HG03565 (cell line): ENCODE measurements around the gene HRAS.
"Not testable (repeated sequence)": the region's sequence is repeated elsewhere in the genome, so short reads cannot be mapped to it uniquely, and the experiment has no call there.

Source experiments
- ATAC-seq: cut with Tn5 transposase; IDR thresholded peaks from one replicate; pipeline ENCODE4 v1.9.1; 2021; ENCODE audit warnings: mild to moderate bottlenecking, moderate library complexity; ENCODE audit not compliant: unreplicated experiment

HRAS gene

DNA sequence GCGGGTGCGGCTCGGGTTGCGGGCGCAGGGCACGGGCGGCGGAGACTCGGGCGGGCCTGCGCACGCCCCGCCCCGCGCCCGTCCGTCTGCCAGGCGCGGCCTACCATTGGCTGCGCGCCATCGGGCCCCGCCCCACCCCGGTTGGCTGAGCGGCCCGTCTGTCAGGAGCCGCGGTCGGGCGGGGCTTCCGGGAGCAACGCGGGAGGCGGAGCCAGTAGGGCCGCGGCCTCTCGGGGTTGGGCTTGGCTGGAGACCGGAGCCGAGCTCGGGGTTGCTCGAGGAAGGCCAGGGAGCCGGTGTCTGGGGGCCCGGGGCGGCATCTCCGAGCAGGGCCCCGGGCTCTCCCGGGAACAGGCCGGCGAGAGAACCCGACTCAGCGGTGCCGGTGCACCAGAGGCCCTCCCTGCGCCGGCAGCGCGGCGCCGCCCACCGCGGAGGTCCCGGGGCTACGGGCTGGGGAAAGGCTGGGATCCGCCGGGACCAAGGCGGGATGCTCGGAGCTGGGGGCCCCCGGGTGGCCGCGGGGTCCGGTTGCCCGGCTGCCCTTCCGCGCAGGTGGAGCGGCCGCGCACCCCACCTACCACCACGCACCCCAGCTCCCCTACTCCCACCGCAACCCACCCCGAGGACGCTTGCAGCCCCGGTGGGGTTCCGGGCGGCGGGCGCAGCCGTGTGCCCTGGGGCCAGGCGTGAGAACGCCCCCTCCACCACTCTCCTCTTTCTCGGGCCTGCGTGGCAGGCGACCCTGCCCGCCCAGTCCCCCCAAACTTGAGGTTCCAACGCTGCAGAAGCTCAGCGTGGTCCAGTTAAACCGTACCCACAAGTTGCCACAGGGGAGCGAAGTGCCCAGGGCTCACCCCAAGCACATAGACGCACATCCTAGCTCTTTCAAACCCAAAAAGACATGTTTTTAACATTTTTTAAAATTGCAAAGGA, at the start of gene HRAS:
TSS of gene HRAS (minus strand) at position 58 of the 936 bp plus-strand sequence.
- ATAC-seq = peak; percentile 61

DNA sequence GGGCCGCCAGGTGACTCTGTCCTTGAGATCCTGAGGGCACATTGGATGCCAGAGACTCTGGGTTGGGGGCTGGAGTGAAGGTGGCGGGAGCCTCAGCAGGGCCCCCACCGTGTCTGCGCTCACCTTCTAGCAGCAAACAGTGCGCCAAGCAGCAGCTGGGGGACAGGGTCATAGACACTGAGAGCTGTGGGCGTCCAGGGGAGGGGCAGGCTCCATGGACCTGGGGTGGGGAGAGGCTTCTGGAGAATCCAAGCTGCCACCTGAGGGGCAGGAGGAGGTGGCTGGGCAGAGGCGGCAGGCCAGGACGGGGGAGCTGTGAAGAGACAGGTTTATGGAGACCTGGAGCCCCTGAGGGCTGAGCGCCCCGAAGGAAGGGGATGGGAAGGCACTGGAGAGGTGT, 48.9 kb upstream of the HRAS start:
- ATAC-seq = no peak

DNA sequence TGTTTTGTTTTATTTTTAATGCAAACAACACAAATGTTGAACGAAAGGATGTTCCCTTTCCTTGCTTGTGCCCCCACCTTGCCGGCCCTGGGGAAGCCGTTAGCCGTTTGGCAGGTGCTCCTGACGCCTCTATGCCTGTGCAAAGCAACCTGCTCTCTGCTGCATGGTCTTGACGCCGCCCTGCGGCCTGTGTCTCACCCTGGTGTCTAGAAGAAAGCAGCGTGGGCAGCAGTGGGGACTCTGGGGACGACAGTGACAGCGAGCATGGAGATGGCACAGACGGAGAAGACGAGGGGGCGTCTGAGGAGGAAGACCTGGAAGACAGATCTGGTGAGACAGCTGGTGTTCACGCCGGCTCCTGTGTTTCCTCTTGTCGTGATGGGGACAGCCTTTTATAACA, 46.4 kb upstream of the HRAS start:
- no peak for ATAC-seq

DNA sequence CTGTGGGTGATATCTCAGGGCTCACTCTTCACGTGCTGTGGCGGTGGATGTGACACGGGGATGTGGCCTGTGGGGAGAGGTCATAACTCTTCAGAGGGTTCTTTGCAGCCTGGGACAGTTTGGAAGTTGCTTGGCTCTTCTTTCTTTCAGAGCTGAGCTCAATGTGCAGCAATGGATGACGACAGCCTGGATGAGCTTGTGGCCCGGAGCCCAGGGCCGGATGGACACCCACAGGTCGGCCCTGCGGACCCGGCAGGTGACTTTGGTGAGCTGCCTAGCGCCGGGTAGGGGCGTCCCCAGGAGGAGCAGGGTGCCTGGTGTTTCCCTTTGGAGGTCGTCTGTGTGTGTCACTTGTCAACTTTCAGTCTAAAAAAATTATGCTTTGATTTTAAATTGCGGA, 46.0 kb upstream of the HRAS start:
- ATAC-seq = no peak

DNA sequence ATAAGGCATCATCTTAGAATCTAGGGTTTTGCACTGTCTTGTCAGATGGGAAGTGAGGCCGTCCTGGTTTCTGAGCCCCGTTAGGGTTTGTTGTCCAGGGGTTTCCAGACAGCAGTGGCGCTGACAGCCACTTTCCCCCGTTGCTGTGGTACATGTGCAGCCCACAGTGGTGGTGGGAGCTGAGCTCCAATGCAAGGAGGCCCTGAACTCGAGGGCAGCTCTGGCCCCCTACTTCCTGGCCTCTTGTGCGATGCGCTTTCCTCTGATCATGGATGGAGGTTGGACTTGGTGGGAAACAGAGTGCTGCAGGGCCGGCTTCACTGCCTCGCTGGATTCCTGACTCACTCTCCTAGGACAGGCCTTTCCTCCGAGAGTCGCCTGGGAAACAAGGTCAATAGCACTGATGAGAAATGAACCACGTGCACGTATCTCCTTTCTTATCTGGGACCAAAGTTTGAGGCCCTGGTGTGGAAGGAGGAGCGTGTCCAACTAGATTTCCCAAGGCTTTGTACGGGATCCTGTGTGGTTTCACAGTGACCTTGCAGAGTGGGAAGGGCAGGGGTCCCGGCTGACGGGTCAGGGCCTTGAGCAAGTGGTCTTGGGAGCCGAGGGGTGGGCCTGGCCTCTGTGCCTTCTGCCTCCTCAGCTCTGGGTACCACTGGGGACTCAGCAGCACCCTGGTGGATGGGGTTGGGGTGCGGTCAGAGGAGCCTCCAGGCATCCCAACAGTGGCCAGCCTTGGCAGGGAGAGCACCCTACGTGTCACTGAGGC, 44.6 kb upstream of the HRAS start:
- no peak for ATAC-seq

DNA sequence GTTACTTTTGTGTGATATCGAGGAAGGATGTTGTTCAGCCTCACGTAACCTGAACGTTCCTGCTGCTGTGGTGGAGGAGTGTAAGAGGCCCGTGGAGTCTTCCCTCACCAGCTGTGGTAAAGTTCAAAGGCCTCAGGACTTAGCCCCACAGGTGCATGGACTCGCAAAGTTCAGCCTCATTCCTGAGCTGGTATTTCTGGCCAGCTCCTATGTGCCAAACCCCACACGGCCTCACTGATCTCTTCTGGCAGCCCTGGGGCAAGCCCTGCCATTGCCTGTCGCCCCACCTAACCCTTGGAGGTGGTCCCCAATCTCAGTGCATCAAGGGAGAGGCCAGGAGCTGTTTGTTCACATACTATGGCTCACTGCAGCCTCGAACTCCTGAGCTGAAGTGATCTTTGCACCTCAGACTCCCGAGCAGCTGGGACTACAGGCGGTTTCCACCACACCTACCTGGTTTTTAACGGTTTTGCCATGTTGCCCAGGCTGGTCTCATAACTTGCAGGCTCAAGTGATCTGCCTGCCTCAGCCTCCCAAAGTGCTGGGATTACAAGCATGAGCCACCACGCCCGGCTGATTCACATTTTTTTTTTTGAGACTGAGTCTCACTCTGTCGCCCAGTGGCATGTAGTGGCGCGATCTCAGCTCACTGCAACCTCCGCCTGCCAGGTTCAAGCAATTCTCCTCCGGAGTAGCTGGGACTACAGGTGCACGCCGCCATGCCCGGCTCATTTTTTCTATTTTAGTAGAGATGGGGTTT, 43.1 kb upstream of the HRAS start:
- ATAC-seq = no peak

DNA sequence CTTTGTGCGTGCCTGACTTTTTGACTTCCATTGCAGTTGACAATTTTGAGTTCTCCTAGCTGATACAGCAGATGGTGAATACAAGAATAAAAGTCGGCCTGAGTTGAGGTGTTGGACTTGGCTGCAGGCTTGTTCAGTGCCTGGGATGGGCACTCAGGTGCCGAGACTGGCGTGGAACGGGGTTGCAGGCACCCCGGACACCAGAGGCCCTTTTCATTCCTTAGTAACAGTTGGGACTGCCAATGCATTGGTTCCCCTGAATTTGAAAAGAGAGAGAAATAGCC, 42.2 kb upstream of the HRAS start:
- ATAC-seq = no peak

DNA sequence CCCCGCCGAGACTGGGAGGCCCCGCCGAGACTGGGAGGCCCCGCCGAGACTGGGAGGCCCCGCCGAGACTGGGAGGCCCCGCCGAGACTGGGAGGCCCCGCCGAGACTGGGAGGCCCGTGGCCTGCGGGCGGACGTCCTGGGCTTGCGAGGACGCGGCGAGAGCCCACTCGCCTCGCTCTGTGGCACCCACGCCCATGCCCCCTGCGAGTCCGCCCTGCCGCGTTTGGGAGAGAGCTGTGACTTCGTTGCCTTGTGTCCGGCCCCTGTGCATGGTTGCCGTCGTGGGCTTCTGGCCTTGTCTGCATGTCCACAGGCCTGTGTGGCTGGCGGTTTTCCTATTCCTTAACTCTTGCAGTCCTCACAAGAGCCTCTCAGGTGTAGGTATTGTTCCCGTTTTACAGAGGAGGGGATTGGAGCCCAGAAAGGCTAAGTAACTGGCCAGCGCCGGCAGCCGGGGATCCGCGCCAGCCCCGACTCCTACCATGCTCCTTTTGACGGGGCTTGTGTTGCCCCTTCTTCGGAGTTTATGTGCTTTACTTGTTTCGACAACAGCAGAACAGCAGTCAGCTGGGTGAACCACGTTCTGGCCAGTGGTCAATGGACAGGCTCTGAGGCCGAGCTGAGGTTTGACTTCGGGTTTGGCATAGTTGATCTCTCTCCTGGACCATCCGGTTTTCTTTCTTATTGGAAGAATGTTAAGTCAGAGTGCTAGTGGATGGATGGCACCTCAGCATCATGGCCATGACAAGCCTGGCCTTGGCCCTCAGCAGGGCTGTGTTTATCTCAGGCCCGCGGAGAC, 41.6 kb upstream of the HRAS start:
- ATAC-seq = no peak

DNA sequence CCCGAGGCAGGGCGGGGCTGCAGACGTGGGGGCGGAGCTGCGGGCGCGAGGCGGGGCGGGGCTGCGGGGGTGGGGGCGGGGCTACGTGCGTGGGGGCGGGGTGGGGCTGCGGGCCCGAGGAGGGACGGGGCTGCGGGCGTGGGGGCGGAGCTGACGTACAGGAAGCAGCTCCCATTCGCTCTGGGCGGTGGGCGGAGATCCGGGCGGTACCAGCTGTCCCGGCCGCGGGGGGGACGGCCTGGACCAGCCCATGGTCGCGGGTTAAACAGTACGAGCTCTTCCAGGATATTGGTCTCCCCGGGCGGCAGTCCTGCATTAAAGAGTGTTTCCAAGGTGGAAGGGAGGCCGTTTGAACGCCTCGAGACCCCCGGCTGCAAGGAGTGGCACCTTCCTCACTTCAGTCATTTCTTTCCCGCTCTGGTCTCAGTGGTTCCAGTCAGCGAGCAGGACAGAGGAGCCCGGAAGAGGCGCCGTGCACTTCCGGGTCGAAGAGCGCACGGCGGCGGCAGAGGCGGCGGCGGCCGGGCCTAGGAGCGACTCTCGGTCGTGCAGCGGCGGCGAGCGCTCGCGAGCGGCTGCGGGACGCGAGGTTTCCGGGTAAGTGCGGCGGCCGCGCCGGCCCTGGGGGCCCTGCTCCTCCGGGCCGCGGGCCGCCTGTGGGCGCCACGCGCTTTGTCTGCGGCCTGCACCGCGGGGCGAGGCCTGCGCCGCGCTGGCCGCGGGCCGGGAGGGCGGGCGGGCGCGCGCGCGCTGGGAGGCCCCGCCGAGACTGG, 40.8 kb upstream of the HRAS start, which contains the start of gene PHRF1:
TSS of gene PHRF1 (plus strand) at position 475 of the 773 bp plus-strand sequence. CDS start 5,043 bp downstream, outside the sequence.
- ATAC-seq = peak; percentile 68

DNA sequence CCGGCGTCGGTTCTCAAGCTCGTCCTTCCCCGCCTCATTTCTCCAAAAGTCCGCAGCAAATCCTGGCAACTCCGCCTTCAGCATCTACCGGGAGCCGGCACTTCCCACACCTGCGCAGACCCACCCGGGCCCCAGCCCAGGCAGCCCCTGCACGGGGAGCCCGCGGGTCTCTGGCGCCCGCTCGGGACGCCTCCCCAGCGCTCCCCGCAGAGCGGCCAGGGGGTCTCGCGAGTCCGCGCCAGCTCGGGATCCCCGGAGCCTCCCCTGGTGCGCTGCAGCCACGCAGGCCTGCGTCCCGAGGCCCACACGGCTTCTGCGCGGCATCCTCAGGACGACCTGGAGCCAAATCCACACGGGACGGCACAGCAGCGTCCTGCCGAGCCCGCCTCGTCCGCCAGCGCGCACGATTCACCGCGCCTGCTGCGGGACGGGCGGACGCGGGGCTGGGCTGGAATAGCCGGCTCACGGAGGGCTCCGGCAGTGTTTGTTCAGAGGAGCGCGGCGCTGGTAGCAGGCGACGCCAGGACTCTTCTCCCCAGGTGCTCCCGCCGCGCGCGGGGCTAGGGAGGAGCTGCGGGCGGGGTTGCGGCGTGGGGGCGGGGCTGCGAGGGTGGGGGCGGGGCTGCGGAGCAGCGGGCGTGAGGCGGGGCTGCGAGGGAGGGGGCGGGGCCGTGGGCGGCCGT, 40.1 kb upstream of the HRAS start:
- ATAC-seq = peak; percentile 26

DNA sequence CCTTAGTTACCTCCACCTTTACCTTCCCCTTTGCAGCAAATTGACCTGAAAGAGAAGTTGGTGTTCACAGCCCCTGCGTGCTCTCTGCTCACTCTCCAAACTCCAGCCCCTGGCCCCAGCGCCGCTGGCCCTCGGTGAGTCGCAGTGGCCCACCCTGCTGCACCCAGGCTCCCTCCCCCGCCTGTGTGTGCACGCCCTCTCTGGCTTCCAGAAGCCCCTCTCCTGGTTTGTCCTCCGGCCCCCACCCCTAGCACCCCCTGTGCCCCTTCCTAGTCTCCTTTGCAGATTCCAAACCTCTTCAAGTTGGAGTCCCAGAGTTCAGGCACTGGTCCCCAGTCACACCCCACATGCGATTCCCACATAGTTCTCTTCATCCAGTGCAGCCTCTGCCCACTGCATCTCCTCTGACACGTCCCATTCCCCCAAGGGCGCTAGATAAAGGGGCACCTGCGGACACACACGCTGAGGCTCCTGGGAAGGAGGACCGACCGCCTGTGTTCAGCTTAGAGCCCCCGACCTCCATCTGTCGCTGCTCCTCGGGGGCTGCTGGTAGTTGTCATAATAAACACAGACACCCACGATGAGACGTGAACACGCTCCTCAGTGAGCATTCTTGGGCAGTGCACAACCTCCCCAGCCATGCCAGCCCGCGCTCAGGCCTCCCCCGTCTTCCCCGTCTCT, 39.4 kb upstream of the HRAS start:
- no peak for ATAC-seq

DNA sequence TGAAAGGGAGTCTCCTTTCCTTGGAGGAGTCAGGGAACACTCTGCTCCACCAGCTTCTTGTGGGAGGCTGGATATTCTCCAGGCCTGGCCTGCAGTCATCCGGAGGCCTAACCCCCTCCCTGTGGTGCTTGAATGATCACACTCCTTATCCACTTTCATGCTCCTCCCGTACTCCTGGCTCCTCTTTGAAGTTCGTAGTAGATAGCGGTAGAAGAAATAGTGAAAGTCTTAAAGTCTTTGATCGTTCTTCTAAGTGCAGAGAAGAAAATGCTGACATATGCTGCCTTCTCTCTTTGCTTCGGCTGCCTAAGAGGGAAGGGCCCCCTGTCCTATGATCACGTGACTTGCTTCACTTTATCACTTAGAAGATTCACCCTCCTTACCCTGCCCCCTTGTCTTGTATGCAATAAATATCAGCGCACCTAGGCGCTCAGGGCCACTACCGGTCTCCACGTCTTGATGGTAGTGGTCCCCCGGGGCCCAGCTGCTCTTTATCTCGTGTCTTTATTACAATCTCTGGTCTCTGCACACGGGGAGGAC, 38.7 kb upstream of the HRAS start:
- not testable (repeated sequence) for ATAC-seq

DNA sequence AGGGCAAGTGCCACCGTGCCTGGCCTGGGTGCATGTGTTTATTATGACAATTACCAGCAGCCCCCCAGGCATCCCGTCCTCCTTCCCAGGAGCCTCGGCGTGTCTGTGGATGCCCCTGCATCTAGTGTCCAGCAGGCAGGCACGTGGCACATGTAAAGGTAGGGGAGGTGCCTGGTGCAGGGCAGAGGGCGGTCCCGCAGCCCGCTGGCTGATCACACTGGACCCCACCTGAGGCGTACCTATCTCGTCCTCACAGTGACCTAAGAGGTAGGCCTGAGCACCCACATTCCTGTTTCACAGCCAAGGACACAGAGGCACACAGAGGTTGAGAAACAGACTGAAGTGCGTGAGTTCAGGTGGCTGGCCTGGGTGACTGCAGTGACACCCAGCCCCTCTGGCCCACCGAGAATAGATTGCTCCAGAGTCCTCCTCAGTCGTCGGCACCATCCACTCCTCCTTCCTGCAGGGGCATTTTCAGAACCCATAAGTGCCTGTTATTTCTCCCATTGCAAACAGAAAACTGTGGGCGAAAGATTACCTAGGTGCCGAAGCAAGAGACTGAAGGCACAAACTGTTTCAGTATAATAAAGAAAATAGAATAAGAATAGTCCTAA, 37.9 kb upstream of the HRAS start:
- no peak for ATAC-seq

DNA sequence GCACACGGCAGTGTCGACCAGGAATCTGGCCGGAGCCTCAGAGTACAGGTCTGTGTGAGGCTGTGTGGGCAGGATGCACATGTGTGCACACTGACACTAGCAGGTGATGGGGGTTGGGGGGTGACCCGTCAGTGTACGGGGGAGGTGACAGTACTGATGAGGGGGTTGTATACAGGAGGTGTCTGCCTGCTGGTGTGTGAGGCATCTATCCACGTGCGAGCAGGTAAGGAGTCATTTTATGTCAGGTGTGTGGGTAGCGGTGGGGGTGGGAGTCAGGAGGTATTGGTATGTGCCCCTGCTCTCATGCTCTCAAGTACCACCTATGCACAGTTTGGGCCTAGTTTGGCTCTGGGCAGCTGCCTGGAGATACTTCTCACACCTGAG, 36.4 kb upstream of the HRAS start:
- ATAC-seq = no peak

DNA sequence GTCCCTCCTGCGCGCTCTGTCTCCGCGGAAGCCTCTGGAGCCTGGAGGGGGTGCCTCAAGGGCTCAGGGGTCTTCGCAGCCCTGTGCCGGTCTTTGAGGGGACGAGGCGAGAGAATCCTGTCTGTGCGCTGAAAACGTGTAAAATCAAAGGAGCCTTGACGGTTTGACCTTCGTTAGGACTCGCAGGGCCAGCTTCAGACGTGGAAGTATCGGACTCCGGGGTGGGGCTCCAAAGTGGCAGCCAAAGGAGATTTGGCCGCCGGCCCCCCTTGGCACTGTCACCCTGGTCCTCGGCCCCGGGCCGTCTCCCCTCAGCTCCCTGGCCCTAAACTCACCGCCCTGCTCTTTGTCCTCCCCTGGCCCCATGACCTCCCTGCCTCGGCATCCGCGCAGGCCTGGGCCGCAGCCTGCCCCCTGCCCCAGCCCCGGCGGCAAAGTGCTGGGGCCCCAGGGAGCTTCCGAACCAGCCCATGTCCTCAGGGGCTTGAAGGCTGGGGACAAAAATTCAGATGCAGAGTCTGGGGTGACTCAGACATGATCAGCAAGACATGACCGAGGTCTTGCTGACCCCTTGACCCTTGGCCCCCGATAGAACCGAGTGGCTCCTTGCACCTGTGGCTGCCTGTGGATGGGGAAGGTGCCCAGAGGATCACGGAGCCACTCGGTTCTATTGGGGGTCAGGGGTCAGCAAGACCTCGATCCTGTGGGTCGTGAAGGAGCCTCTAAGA, 33.9 kb upstream of the HRAS start:
- ATAC-seq = no peak

DNA sequence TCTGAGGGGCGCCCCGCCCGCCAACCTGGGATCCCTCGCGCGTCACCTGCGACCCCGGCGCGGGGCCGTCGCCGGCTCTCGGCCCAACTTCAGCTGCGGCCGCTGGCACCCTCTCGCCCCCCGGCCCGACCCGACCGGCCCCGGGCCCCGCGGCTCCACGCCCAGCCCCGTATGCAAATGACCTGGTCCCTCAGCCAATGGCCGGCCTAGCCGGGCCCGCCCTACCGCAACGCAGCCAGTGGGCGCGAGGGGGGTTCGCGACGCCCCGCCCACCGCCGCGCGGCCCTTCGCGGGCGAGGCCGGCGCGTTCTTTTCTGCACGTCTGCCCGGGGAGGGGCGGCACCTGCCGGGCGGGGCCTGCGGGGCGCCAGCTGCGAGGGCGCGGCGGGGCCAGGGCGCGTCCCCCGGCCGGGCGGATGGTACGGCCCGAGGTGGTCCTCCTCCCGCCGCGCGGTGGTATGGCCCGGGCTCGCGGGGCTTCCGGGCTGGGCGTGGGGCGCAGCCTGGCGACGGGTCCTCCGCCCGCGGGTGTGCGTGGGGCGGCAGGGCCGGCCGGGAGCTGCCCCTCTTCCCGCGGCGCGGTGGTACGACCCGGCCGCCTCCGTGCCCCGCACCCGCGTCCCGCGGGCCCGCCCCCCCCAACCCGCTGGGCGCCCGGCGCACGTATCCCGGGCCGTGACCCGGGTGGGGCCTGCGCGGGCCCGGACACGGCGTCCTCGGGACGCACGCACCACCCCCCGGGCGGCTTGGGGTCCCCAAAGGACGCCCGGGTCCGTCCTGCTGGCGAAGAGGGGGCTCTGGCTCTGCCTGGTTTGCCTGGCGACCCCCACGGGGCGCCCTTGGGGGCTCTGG, 33.2 kb upstream of the HRAS start:
- peak; percentile 85 for ATAC-seq
